Hepatocyte (in vitro differentiated cells): ENCODE results near the gene DHRS9.

Experiments used
- CTCF ChIP-seq: fragments of 200-600 bp; sonication (generic); IDR thresholded peaks from 2 replicates; pipeline ENCODE4 v1.5.1; 2016; ENCODE audit warnings: antibody characterized with exemption, mild to moderate bottlenecking; ENCODE audit not compliant: poor library complexity
- EZH2 ChIP-seq: fragments of 200-600 bp; sonication (generic); IDR thresholded peaks from 2 replicates; pipeline ENCODE4 v1.6.1; 2016; ENCODE audit warnings: antibody characterized with exemption, mild to moderate bottlenecking, borderline replicate concordance
- EZH2phosphoT487 ChIP-seq: fragments of 200-600 bp; sonication (generic); IDR thresholded peaks from one replicate; pipeline ENCODE4 v1.6.1; 2018; ENCODE audit warnings: antibody characterized with exemption, mild to moderate bottlenecking, low read depth, moderate library complexity; ENCODE audit not compliant: unreplicated experiment, severe bottlenecking

- TF ChIP-seq EZH2, result no peak
- TF ChIP-seq CTCF, result no peak
- TF ChIP-seq EZH2phosphoT487, result no peak
Measured at GRCh38 chr2:169114056-169114455, 44.7 kb downstream of the DHRS9 start.
